ENCODE data around the gene C14orf119. TPM values are rescaled to one million over a fixed set of nuclear protein-coding genes. Genes with fewer than 3 reads are reported as not detected.

The C14orf119 gene
- total RNA-seq, 1 donor from 2014 or later, result 37.5 TPM

GRCh38 chr14:23091294-23092225, 3.7 kb upstream of the C14orf119 start:
- no peak for DNase-seq (ENCODE audit: low spot score)
- H2AFZ ChIP-seq (replicated peaks), result no peak overlapping the region
- H3F3A ChIP-seq (ENCODE audit: low read depth), result peaks cover 34% of the 10 kb centered on the region
- H3K27ac ChIP-seq, result no peak overlapping the region
- no peak overlapping the region for H3K4me3 ChIP-seq
- H3K9me3 ChIP-seq (ENCODE audit: low read depth), result no peaks in the 10 kb centered on the region
- H3K9ac ChIP-seq, result no peak overlapping the region
- Mint-ChIP-seq H3K27ac (no peak overlapping the region), H3K9me3 (no peaks in the 10 kb centered on the region), H3K27me3 (ENCODE audit: insufficient read depth, low read depth) (no peaks in the 10 kb centered on the region), H3K4me1 (peaks cover 10% of the 10 kb centered on the region), H3K4me3 (no peak overlapping the region), H3K36me3 (peaks cover 21% of the 10 kb centered on the region)
- peaks cover 84% of the 10 kb centered on the region for H3K79me2 ChIP-seq (ENCODE audit: low read depth)
- no peaks in the 10 kb centered on the region for H3K27me3 ChIP-seq
- peaks cover 34% of the 10 kb centered on the region for H3K36me3 ChIP-seq
- peaks cover 14% of the 10 kb centered on the region for H3K4me1 ChIP-seq
- TF ChIP-seq EZH2 (IDR thresholded peaks at IDR 0.05) (no peak), CTCF (IDR thresholded peaks at IDR 0.05) (no peak)
- no peak overlapping the region for H3K4me2 ChIP-seq
- H4K20me1 ChIP-seq (ENCODE audit: low read depth), result peaks cover 57% of the 10 kb centered on the region

GRCh38 chr14:23093104-23093503, 2.2 kb upstream of the C14orf119 start:
- H3K27ac Mint-ChIP-seq, result no peak overlapping the region
- H2AFZ ChIP-seq (replicated peaks), result no peak overlapping the region
- peaks cover 35% of the 10 kb centered on the region for H3F3A ChIP-seq (ENCODE audit: low read depth)
- no peak overlapping the region for H3K27ac ChIP-seq
- peaks cover 56% of the 10 kb centered on the region for H4K20me1 ChIP-seq (ENCODE audit: low read depth)
- H3K4me1 Mint-ChIP-seq, result peaks cover 20% of the 10 kb centered on the region
- H3K9ac ChIP-seq, result peak overlapping the region; percentile 97
- peaks cover 14% of the 10 kb centered on the region for H3K4me1 ChIP-seq
- no peak for DNase-seq (ENCODE audit: low spot score)
- peaks cover 25% of the 10 kb centered on the region for H3K36me3 Mint-ChIP-seq
- H3K79me2 ChIP-seq (ENCODE audit: low read depth), result peaks cover 87% of the 10 kb centered on the region
- H3K4me3 ChIP-seq, result peak overlapping the region; percentile 92
- no peak overlapping the region for H3K4me3 Mint-ChIP-seq
- H3K27me3 ChIP-seq, result no peaks in the 10 kb centered on the region
- no peaks in the 10 kb centered on the region for H3K9me3 ChIP-seq (ENCODE audit: low read depth)
- no peak for TF ChIP-seq CTCF (IDR thresholded peaks at IDR 0.05)
- no peaks in the 10 kb centered on the region for H3K9me3 Mint-ChIP-seq
- H3K36me3 ChIP-seq, result peaks cover 20% of the 10 kb centered on the region
- peak overlapping the region; percentile 97 for H3K4me2 ChIP-seq
- no peaks in the 10 kb centered on the region for H3K27me3 Mint-ChIP-seq (ENCODE audit: insufficient read depth, low read depth)

- peak overlapping the region; percentile 92 for H3K4me3 ChIP-seq
- no peaks in the 10 kb centered on the region for H3K9me3 Mint-ChIP-seq
- peaks cover 35% of the 10 kb centered on the region for H3F3A ChIP-seq (ENCODE audit: low read depth)
- H3K9ac ChIP-seq, result peak overlapping the region; percentile 97
- no peaks in the 10 kb centered on the region for H3K27me3 Mint-ChIP-seq (ENCODE audit: insufficient read depth, low read depth)
- H3K36me3 Mint-ChIP-seq, result peaks cover 25% of the 10 kb centered on the region
- H3K4me1 Mint-ChIP-seq, result peaks cover 20% of the 10 kb centered on the region
- H3K4me3 Mint-ChIP-seq, result no peak overlapping the region
- no peak for TF ChIP-seq CTCF (IDR thresholded peaks at IDR 0.05)
- TF ChIP-seq EZH2 (IDR thresholded peaks at IDR 0.05), result no peak
- TF ChIP-seq EZH2phosphoT487 (IDR thresholded peaks at IDR 0.05), result no peak
- H4K20me1 ChIP-seq (ENCODE audit: low read depth), result peaks cover 54% of the 10 kb centered on the region
- H3K27me3 ChIP-seq, result no peaks in the 10 kb centered on the region
- DNase-seq (ENCODE audit: low spot score), result no peak
- no peak overlapping the region for H2AFZ ChIP-seq (replicated peaks)
- H3K4me2 ChIP-seq, result peak overlapping the region; percentile 97
- peaks cover 14% of the 10 kb centered on the region for H3K4me1 ChIP-seq
- no peak overlapping the region for H3K27ac ChIP-seq
- H3K27ac Mint-ChIP-seq, result no peak overlapping the region
- H3K9me3 ChIP-seq (ENCODE audit: low read depth), result no peaks in the 10 kb centered on the region
- H3K36me3 ChIP-seq, result peaks cover 16% of the 10 kb centered on the region
- H3K79me2 ChIP-seq (ENCODE audit: low read depth), result peaks cover 87% of the 10 kb centered on the region
Measured at GRCh38 chr14:23093526-23093925, 1.8 kb upstream of the C14orf119 start.

Measured in neural progenitor cell (in vitro differentiated cells).